Measurements from ENCODE around the gene DDX23.

The DDX23 gene

DNA sequence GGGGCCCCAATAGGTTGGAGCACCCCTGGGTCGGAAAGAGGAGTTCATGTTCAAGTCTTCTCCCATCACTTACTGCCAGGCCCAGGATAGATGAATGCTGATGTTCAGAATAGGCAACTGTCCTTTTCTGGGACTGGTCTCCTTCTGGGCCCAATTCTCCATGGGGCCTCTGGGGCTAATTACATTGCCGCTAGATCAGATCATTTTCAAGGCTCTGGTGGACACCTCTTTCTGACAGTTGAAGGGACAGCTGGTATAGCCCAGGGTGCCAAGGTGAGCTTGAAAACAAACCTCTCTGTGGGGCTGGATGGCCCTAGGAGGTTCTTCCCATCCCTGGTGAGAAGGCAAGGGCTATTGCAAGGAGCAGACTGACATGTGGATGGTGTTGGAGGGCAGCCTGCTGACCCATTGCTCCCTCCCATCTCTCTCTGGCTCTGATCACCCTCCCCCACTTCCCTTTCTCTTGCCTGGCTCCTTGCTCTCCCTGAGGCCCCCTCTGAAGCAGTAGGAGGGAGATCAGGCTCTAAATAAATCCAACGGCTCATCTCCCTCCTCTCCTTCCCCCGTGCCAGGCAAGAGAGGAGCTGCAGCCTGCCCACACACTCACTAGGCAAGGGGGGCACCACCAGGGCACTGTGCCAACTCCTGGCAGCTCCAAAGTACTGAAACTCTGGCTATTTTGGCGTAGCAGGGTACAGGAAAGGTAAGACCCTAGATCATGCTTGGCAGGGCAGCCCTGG lies 31.8 kb downstream of the DDX23 start:
- DNase-seq (ENCODE audit: extremely low read depth, low read depth): no peak
- TF ChIP-seq, protein P1, sequence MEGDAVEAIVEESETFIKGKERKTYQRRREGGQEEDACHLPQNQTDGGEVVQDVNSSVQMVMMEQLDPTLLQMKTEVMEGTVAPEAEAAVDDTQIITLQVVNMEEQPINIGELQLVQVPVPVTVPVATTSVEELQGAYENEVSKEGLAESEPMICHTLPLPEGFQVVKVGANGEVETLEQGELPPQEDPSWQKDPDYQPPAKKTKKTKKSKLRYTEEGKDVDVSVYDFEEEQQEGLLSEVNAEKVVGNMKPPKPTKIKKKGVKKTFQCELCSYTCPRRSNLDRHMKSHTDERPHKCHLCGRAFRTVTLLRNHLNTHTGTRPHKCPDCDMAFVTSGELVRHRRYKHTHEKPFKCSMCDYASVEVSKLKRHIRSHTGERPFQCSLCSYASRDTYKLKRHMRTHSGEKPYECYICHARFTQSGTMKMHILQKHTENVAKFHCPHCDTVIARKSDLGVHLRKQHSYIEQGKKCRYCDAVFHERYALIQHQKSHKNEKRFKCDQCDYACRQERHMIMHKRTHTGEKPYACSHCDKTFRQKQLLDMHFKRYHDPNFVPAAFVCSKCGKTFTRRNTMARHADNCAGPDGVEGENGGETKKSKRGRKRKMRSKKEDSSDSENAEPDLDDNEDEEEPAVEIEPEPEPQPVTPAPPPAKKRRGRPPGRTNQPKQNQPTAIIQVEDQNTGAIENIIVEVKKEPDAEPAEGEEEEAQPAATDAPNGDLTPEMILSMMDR (IDR thresholded peaks at IDR 0.05; ENCODE audit: low read depth, low read length, missing control alignments): no peak
- H3K4me3 ChIP-seq (replicated peaks; ENCODE audit: low read depth, low read length): no peak overlapping the region

DNA sequence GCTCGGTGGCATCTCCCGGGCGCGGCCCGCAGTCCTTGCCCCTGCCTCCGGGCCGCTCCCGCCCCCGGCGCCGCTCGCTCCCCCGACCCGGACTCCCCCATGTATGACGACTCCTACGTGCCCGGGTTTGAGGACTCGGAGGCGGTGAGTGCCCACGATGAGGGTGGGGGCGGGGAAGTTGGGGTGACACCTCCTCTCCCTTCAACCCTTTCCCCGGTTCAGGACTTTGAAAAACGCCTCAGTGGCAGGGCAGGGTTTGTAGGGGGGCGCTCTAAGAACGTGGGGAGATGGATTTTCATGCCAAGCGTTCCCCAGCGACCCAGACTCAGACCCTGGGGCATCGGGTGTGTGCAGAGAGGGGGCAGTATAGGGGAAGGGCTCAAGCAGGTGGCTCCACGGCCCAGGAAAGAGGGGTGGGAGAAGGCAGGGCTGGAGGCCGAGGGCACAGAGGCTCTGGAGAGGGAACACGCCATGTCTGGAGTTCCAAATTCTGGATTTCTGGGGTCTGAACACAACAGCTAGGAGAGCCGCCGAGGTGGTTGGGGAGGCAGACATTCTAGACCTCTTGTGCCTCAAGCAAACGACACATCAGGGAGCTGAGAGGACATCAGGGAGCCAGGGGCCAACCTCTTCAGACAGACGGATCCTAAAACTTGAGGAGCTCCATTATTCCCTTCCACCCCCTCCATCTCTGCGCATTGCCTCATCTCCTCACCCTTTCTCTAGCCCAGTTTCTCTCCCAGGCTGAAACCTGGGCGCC lies 33.0 kb downstream of the DDX23 start:
- TF ChIP-seq, protein P1 (IDR thresholded peaks at IDR 0.05; ENCODE audit: low read depth, low read length, missing control alignments): no peak
- H3K4me3 ChIP-seq (replicated peaks; ENCODE audit: low read depth, low read length): peak overlapping the region; percentile 54
- no peak for DNase-seq (ENCODE audit: extremely low read depth, low read depth)

DNA sequence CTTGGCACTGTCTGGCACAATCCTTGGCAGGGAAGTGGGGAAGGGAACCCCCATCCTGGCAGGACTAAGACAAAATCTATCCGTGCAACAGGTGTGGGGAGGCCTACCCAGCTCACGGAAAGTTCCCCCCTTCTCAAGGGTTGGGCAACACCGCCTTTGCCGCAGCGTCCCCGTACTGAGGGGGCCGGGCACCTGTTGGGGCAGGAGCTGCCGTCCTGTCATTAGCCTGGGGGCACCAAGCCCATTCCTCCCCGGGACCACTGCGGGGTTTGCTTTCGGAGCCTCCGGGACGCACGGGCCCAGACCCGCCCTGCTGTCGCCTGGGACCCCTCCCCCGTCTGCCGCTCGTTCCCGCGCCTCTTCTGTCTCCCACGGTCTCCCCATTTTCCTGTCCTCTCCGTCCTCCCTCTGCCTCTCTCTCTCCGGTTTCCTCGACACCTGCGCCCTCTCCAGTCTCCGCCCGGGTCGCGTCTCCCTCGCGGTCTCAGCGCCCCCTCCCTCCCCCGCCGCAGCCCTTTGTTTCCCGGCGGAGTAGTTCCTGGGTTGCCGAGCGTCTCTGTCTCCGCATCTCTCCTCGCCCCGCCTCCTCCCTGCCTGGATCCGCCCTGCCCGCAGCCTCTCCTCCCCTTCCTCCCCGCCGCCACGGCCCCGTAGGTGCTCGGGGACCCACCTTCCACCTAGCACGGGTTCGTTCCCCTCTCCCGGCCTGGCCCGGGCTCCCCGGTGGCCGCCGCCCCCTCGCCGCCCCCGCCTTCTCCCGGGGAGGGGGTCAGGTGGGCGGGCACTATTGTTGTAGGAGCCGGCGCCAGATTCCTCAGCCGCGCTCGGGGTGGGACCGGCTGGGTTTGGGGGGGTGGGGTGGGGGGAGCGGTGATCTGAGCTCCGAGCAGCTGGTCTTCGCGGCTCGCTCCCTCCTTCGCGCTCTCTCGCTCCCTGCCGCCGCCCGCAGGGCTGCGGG lies 33.8 kb downstream of the DDX23 start, which contains the start of gene CACNB3:
Gene CACNB3 (plus strand): TSS at position 624 of the 958 bp plus-strand sequence. CDS start 434 bp downstream, outside the sequence.
- TF ChIP-seq, protein P1 (IDR thresholded peaks at IDR 0.05; ENCODE audit: low read depth, low read length, missing control alignments): no peak
- peak within 1 kb of the TSS; percentile 54 for H3K4me3 ChIP-seq (replicated peaks; ENCODE audit: low read depth, low read length)
- no peak for DNase-seq (ENCODE audit: extremely low read depth, low read depth)

DNA sequence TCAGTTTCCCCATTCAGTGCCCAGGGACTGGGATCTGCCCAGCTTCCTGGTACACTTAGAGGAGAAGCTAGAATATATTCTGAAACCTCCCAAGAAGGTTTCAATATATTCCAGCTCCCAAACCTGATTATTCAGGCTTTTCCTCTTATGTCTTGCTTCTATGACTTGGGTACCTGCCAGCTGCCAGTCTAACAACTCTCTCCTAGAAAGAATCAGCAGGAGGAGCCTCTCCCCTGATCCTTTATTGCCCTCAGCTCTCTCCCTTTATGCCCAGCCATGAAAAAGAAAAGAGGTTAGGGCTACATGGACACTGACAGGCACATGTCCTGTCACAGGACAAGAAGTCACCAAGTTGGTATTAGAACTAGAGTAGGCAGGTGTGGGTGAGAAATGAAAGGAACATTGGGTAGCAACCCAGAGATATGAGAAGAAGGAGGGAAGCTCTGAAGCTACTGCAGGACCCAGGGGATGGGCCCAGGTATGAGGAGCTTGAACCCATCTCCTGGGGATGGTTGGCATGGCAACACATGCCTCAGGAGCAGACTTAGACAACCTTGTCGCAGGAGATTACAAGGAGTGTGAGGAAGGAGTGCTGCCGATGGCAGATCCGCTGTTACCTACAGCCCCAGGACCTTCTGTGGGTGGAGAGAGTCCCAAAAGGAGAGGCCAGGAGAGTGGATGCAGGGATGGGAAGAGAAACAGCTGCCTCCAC lies 35.7 kb downstream of the DDX23 start:
- H3K4me3 ChIP-seq (replicated peaks; ENCODE audit: low read depth, low read length): peak overlapping the region; percentile 83
- TF ChIP-seq, protein P1 (IDR thresholded peaks at IDR 0.05; ENCODE audit: low read depth, low read length, missing control alignments): no peak
- DNase-seq (ENCODE audit: extremely low read depth, low read depth): no peak

DNA sequence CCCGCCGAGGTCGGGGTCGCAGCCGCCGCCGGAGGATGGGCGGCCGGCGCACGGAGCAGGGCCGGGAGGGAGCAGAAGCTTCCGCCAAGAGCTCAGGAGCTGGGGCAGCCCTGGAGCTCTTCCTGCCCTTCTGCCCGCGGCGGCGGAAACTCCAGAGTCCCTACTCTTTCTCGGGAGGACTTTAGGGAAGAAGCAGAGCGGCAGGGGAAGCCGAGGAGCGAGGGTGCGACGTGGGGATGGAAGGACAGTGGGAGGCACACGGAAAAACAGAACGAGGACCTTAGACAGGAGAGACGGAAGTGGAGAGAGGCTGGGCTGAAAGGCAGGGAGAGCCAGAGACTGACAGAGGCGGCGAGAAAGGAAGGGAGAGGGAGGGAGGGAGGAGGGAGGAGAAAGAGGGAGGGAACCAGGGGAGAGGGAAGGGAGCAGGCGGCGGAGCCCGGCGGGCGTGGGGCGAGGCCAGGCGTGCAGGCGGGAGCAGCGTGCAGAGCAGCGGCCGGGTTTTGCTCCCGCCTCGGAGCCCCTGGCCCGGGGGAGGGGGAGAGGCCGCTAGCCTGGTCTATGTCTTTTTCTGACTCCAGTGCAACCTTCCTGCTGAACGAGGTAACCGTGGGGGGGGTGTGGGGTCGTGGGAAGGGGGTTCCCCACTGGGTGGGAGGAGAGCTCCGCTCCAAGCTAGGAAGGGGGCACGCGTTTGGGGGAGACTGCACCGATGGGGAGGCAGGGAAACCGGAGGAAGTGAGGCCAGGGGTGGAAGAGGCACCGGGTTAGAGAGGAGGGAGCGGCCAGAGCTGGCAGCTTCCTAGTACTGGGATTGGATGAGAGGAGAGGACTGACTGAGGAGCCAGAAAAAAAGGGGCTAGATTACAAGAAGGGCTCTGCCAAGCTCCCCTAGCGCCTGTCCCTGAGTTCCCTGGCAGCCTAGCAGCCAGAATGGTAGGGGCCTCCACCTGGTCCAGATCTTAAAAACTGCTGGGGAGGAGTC lies 36.5 kb downstream of the DDX23 start:
- DNase-seq (ENCODE audit: extremely low read depth, low read depth): peak; percentile 54
- TF ChIP-seq, protein P1 (IDR thresholded peaks at IDR 0.05; ENCODE audit: low read depth, low read length, missing control alignments): no peak
- H3K4me3 ChIP-seq (replicated peaks; ENCODE audit: low read depth, low read length): peak overlapping the region; percentile 83
